Right cardiac atrium (tissue), 5 donors: ENCODE data around the gene TCF23. TPM values are rescaled to one million over a fixed set of nuclear protein-coding genes. Genes with fewer than 3 reads are reported as not detected.
"Not testable (repeated sequence)": the region's sequence is repeated elsewhere in the genome, so short reads cannot be mapped to it uniquely, and the experiment has no call there.

Experiments
- ATAC-seq, 2 donors: fragments of 200-7000 bp; cut with Tn5 transposase; one replicate each; pipeline versions ENCODE4 v1.8.0 to v1.9.1; 2020; ENCODE audit warnings: moderate library complexity in 2 of 2, mild to moderate bottlenecking in 1 of 2
- DNase-seq, 3 donors: peaks; one replicate each; pipeline ENCODE4 v3.0.0-alpha.2; 2020
- H3K27ac ChIP-seq: one replicate; pipeline ENCODE4 v1.5.1; 2013; ENCODE audit warnings: mild to moderate bottlenecking, low read length, control low read depth, moderate library complexity
- H3K27me3 ChIP-seq: one replicate; pipeline ENCODE4 v1.6.1; 2013; ENCODE audit not compliant: control insufficient read depth, insufficient read depth
- H3K4me1 ChIP-seq: one replicate; pipeline ENCODE4 v1.6.1; 2013; ENCODE audit warnings: low read length; ENCODE audit not compliant: control insufficient read depth, insufficient read depth
- H3K4me3 ChIP-seq: one replicate; pipeline ENCODE4 v1.5.1; 2013; ENCODE audit warnings: low read length, control low read depth
- H3K9me3 ChIP-seq: one replicate; pipeline ENCODE4 v1.6.1; 2013; ENCODE audit warnings: low read length; ENCODE audit not compliant: control insufficient read depth
- WGBS: extraction: QIAGEN DNeasy Blood & Tissue Kit; methylation state at CpG from one replicate; pipeline ENCODE4 v1.1.7; 2013; 5-methylcytosine and 5-hydroxymethylcytosine counted together
- intact Hi-C, 4 donors: fragments of 100-400 bp; cut with DNase I; formaldehyde crosslinking; loops; one replicate each; pipeline versions ENCODE4 v1.11.0 to v1.14.0; 2022 to 2023
- long read RNA-seq, 4 donors: library from polyadenylated mRNA; unstranded; transcript quantifications; one replicate each; pipeline ENCODE4 v2.0.0, GENCODE V29; 2020 to 2021
- polyA plus RNA-seq: library from polyadenylated mRNA; stranded (reverse); fragments of 200-250 nt; gene quantifications from one replicate; pipeline ENCODE4 v1.2.3, GENCODE V29; 2013
- total RNA-seq, 4 donors: library from RNA; stranded (reverse); fragmentation: NEBNext Ultra II Directional; extraction: Animal tissue kit (Norgen Biotek cat#: 25700); gene quantifications; one replicate each; pipeline ENCODE4 v1.2.1, GENCODE V29; 2021
- donor health status: healthy with polysubstance abuse.
- donor health status: DM: no; HTN: yes; CAD: no.
- donor health status: DM: no; HTN: no; CAD: no.
- donor health status: DM: no; HTN: yes; CAD: no; lungs with severe emphysema.
- donor health status: DM: yes; HTN: yes; CAD: no.

Gene TCF23
- under 1 TPM; 0.06 to 0.15 (median 0.11) TPM for total RNA-seq
- 0.05 TPM for polyA plus RNA-seq
- long read RNA-seq, donor 1: 0 reads
- long read RNA-seq, donor 2: 0 reads
- long read RNA-seq, donor 3: 0 reads
- long read RNA-seq, donor 4: 0 reads

DNA sequence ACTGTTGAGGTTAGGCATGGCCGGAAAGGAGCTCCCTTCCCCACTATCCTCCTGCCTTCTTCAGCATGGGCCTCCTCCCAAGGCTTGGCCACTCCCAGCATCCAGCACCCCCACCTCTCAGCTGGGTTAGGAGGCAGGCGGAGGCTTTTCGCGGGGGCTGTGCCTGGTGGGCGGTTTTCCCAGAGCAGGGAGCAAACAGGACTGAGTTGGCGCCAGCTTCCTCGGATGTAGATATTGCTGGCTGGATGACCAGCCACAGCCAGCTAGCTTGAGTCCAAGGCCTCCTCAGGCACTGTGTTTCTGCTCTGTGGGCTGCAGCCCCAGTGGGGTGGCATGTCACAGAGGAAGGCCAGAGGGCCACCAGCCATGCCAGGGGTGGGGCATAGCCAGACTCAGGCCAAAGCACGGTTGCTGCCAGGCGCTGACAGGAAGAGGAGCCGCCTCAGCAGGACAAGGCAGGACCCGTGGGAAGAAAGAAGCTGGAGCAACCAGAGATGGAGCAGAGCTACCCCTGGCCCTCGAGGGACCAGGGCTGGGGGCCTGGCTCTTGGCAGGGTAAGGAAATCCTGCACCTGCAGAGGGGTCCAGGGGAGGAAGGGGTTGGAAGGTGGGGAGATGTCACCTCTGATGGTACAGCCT, at the start of gene TCF23:
Gene TCF23, plus strand, starts transcription at position 204 of the 639 bp plus-strand sequence. Its CDS starts 130 bp downstream, at position 334.
- Histone ChIP-seq H3K9me3 (no peaks in the 10 kb centered on the region), H3K4me1 (peaks cover 5% of the 10 kb centered on the region), H3K4me3 (no peak within 1 kb of the TSS), H3K27ac (no peak within 1 kb of the TSS), H3K27me3 (no peaks in the 10 kb centered on the region)
- DNase-seq (peak; percentile 54 to 81 (median 77)), ATAC-seq (peak; percentile 54 to 63)
- intact Hi-C loops: no loop called here
- 42% methylated on average over 12 of the region's 12 CpGs for WGBS

- DNase-seq (peak in 1 of 3 donors; percentile 36), ATAC-seq (no peak)
- Histone ChIP-seq H3K4me1 (no peaks in the 10 kb centered on the region), H3K4me3 (no peak overlapping the region), H3K27me3 (no peaks in the 10 kb centered on the region), H3K27ac (no peak overlapping the region), H3K9me3 (no peaks in the 10 kb centered on the region)
- intact Hi-C loops: loop anchor here (2.0 to 10.0 kb wide), 4 partner anchors 91 to 185 kb away; partner anchors contain the start of gene TRIM54 (in 3 of the 4)
- 91% methylated on average over 19 of the region's 19 CpGs for WGBS
These were observed 49.4 kb upstream of the TCF23 start for GRCh38 chr2:27099334-27099955.

GRCh38 chr2:27100036-27100435, 48.8 kb upstream of the TCF23 start:
- 86% methylated on average over 10 of the region's 10 CpGs for WGBS
- H3K27me3 ChIP-seq: no peaks in the 10 kb centered on the region
- no peak overlapping the region for H3K4me3 ChIP-seq
- no peak overlapping the region for H3K27ac ChIP-seq
- H3K9me3 ChIP-seq: no peaks in the 10 kb centered on the region
- DNase-seq (peak in 1 of 3 donors; percentile 6), ATAC-seq (no peak)
- no peaks in the 10 kb centered on the region for H3K4me1 ChIP-seq
- intact Hi-C loops: no loop called here

- Histone ChIP-seq H3K4me1 (no peaks in the 10 kb centered on the region), H3K4me3 (no peak overlapping the region), H3K27me3 (no peaks in the 10 kb centered on the region), H3K9me3 (no peaks in the 10 kb centered on the region), H3K27ac (no peak overlapping the region)
- DNase-seq (peak in 1 of 3 donors; percentile 10), ATAC-seq (no peak)
- intact Hi-C loops: no loop called here
- 76% methylated on average over 5 of the region's 5 CpGs for WGBS
These were observed 46.5 kb upstream of the TCF23 start for GRCh38 chr2:27102329-27102728.

DNA sequence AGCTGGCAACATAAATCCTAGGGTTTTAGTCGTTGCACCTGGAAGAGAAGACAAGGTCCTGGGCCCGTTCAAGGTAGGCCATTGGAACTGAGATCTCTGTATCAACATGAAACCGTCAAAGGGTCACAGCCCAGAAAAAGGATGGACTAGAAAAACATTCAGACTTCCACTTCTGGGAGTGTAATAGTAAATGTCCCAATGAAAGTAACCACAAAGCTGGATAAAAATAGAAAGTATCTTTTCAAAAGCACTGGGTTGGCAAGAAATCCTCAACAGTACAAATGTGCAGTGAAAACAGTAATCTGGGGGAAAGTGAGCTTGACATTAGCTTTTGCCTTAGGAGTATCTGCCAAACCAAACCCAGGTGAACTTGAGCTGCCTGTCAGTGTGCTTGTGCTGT, 42.8 kb upstream of the TCF23 start:
- no peak for DNase-seq
- intact Hi-C loops: no loop called here
- no peaks in the 10 kb centered on the region for H3K4me1 ChIP-seq
- H3K9me3 ChIP-seq: no peaks in the 10 kb centered on the region
- WGBS: 71% methylated on average over 3 of the region's 3 CpGs
- no peak overlapping the region for H3K4me3 ChIP-seq
- no peak overlapping the region for H3K27ac ChIP-seq
- no peaks in the 10 kb centered on the region for H3K27me3 ChIP-seq
- ATAC-seq: no peak

DNA sequence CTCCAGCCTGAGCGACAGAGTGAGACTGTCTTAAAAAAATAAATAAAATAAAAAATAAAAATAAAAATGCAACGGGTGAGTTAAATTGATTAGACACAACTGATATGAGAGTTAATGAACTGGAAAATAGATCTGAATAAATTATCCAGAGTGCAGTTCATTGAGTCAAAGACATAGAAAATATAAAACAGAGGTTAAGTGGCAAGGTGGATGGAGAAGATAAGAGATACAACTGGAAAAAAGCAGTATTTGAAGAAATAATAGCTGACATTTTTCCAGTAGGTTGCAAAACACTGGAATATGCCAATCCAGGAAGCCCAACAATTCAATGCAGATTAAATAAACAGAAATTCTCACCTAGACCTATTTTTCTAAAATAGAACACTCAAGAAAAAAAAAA, 40.6 kb upstream of the TCF23 start:
- ATAC-seq: no peak
- intact Hi-C loops: no loop called here
- WGBS: 78% methylated on average over 2 of the region's 2 CpGs
- Histone ChIP-seq H3K4me3 (no peak overlapping the region), H3K9me3 (no peaks in the 10 kb centered on the region), H3K27ac (no peak overlapping the region), H3K4me1 (no peaks in the 10 kb centered on the region), H3K27me3 (no peaks in the 10 kb centered on the region)
- DNase-seq: no peak

GRCh38 chr2:27109083-27109482, 39.7 kb upstream of the TCF23 start:
- no peak for DNase-seq
- H3K9me3 ChIP-seq: no peaks in the 10 kb centered on the region
- no peak overlapping the region for H3K27ac ChIP-seq
- H3K4me3 ChIP-seq: no peak overlapping the region
- no peak for ATAC-seq
- no peaks in the 10 kb centered on the region for H3K27me3 ChIP-seq
- H3K4me1 ChIP-seq: no peaks in the 10 kb centered on the region
- intact Hi-C loops: no loop called here
- WGBS: 93% methylated on average over 3 of the region's 3 CpGs

- H3K27ac ChIP-seq, H3K4me3 ChIP-seq, H3K27me3 ChIP-seq, H3K9me3 ChIP-seq, H3K4me1 ChIP-seq, ATAC-seq: not testable (repeated sequence)
- DNase-seq: peak in 1 of 3 donors; percentile 11
- intact Hi-C loops: loop anchor here in 1 of 4 donors (5.0 kb wide), 1 partner anchor 77 kb away; no protein-coding TSS in a partner anchor
- 85% methylated on average over 24 of the region's 24 CpGs for WGBS
These were observed 38.0 kb upstream of the TCF23 start for GRCh38 chr2:27110603-27111352.

GRCh38 chr2:27111392-27112078, 37.3 kb upstream of the TCF23 start:
- ATAC-seq, H3K27me3 ChIP-seq, H3K4me3 ChIP-seq, H3K4me1 ChIP-seq, H3K27ac ChIP-seq, H3K9me3 ChIP-seq: not testable (repeated sequence)
- 90% methylated on average over 49 of the region's 49 CpGs for WGBS
- peak in 1 of 3 donors; percentile 28 for DNase-seq
- intact Hi-C loops: loop anchor here in 1 of 4 donors (5.0 kb wide), 1 partner anchor 76 kb away; no protein-coding TSS in a partner anchor

GRCh38 chr2:27115519-27115918, 33.3 kb upstream of the TCF23 start:
- 61% methylated on average over 2 of the region's 2 CpGs for WGBS
- no peak for ATAC-seq
- intact Hi-C loops: no loop called here

More at GRCh38 chr2:27115519-27115918, 33.3 kb upstream of the TCF23 start:
- Histone ChIP-seq H3K4me3 (no peak overlapping the region), H3K9me3 (no peaks in the 10 kb centered on the region), H3K4me1 (peaks cover 3% of the 10 kb centered on the region), H3K27ac (no peak overlapping the region), H3K27me3 (no peaks in the 10 kb centered on the region)
- DNase-seq: no peak
